Measurements from ENCODE around the gene DUSP2.

DUSP2 gene

GRCh38 chr2:96113367-96113677 is 31.9 kb downstream of the DUSP2 start:
- DNase-seq = no peak

GRCh38 chr2:96112501-96113366 is 32.5 kb downstream of the DUSP2 start:
- DNase-seq = no peak

GRCh38 chr2:96111823-96112500 is 33.3 kb downstream of the DUSP2 start:
- no peak for DNase-seq

GRCh38 chr2:96111257-96111640 is 34.0 kb downstream of the DUSP2 start:
- DNase-seq = no peak

- no peak for DNase-seq
Measured at GRCh38 chr2:96110621-96111256, 34.5 kb downstream of the DUSP2 start.

GRCh38 chr2:96109931-96110511 is 35.2 kb downstream of the DUSP2 start:
- DNase-seq = no peak

- no peak for DNase-seq
Measured at GRCh38 chr2:96109361-96109680, 35.9 kb downstream of the DUSP2 start.

GRCh38 chr2:96108541-96109360 is 36.5 kb downstream of the DUSP2 start:
- no peak for DNase-seq

- DNase-seq = no peak
Measured at GRCh38 chr2:96108151-96108540, 37.1 kb downstream of the DUSP2 start.

- no peak for DNase-seq
Measured at GRCh38 chr2:96107708-96108065, 37.6 kb downstream of the DUSP2 start.

- DNase-seq = no peak
Measured at GRCh38 chr2:96106991-96107707, 38.1 kb downstream of the DUSP2 start.

- DNase-seq = no peak
Measured at GRCh38 chr2:96105994-96106715, 39.1 kb downstream of the DUSP2 start.

- DNase-seq = no peak
Measured at GRCh38 chr2:96105152-96105915, 39.9 kb downstream of the DUSP2 start.

GRCh38 chr2:96104487-96104861 is 40.8 kb downstream of the DUSP2 start:
- DNase-seq = no peak

GRCh38 chr2:96103761-96104486 is 41.3 kb downstream of the DUSP2 start:
- DNase-seq = no peak

- DNase-seq = no peak
Measured at GRCh38 chr2:96103187-96103601, 42.0 kb downstream of the DUSP2 start.

GRCh38 chr2:96102596-96103186 is 42.5 kb downstream of the DUSP2 start:
- no peak for DNase-seq

- DNase-seq = no peak
Measured at GRCh38 chr2:96100893-96101304, 44.3 kb downstream of the DUSP2 start.
